ENCODE measurements around the gene TOMM40. TPM values are rescaled to one million over a fixed set of nuclear protein-coding genes. Genes with fewer than 3 reads are reported as not detected.
"Not testable (repeated sequence)": the region's sequence is repeated elsewhere in the genome, so short reads cannot be mapped to it uniquely, and the experiment has no call there.

The TOMM40 gene
- 96.6 and 106 TPM in 2 replicates for total RNA-seq (2014; rRNA removed; shearing (Covaris generic))
- polyA plus RNA-seq (2015; cell fraction: cytosol; rRNA removed), result 157 and 170 TPM in 2 replicates
- 60.5 and 83.2 TPM in 2 replicates for polyA plus RNA-seq (2015; cell fraction: nucleus; rRNA removed)

DNA sequence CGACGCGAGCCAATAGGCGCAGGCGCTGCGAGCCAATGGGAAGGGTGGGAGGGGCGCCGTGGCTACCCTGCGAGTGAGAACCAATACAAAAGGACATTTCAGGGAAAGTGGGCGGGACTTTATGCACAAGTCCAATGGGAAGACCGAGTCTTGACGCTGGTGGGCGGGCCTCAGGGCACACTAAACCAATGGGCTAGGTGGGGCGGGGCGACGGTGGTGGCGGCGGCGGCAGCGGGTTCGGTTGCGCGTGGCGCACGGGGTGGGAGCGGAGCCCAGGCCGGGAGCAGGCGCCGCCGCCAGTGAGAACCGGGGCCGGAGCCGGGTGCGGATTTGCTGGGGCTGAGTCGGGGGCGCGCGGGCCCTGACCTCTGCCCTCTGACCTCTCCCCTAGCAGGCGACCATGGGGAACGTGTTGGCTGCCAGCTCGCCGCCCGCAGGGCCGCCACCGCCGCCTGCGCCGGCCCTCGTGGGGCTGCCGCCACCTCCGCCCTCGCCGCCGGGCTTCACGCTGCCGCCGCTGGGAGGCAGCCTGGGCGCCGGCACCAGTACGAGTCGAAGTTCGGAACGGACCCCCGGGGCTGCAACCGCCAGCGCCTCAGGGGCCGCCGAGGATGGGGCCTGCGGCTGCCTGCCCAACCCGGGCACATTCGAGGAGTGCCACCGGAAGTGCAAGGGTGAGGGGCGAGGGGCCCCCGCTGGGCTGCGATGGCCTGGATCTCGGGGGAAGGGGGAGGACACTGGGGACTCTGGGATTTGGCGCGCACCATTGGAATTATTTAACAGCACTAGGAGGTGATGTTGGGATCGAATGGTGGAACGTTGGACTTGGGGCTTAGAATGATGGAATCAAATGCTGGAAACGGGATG, at the start of gene TOMM40:
Gene TOMM40, plus strand, starts transcription at position 239 of the 867 bp plus-strand sequence. Its CDS starts 162 bp downstream, at position 401.
- in situ Hi-C loops (cut with HindIII; ENCODE audit: low pct_unique_long_range_greater_than_20kb, low sequenced_read_pairs), result no loop called here
- DNase-seq (ENCODE audit: low read depth, low spot score), result peak; percentile 99

DNA sequence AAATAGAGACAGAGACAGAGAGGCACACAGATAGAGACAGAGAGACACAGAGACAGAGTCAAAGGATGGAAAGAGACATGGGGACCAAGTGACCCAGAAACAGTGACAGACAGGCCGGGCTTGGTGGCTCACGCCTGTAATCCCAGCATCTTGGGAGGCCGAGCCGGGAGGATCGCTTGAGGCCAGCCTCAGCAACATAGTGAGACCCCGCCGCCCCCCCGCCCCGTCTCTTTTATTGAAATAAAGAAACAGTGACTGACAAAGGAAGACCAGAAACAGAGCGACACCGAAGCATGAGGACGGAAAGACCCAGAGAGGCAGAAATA, 45.8 kb upstream of the TOMM40 start:
- DNase-seq (ENCODE audit: low read depth, low spot score), result no peak
- in situ Hi-C loops (cut with HindIII; ENCODE audit: low pct_unique_long_range_greater_than_20kb, low sequenced_read_pairs), result no loop called here

DNA sequence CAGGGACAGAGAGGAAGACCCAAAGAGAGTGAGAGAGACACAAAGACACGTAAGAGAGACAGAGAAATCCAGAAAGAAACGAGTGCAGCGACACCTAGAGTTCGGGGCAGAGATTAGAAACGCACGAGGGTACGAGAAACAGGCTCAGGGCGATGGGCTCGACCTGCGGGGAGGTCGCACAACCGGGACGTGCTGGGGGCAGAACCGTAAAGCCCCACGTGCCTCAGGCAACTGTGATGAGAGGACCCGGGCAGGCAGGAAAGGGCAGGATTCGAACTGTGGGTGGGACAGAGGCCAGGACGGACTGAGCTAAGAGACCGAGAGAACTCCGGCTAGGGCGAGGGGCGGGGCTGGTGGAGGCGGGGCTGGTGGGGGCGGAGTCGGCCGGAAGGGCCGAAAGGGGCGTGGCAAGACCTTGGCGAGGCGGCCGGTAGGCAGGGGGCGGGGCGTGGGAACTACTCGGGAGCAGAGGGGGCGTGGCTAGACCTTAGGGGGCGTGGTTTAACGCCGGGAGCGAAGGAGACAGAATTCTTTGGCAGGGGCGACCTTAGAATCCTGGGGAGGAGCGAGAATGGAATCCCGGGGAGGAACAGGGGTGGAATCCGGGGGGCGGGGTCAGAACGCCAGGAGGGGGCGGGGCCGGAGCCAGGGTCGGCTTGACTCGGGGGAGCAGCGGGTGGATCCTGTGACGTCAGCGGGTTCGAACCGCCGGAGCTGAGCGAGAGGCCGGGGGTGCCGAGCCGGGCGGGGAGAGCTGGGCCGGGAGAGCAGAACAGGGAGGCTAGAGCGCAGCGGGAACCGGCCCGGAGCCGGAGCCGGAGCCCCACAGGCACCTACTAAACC, 45.2 kb upstream of the TOMM40 start, which contains the start of gene NECTIN2:
Gene NECTIN2, plus strand, starts transcription at position 686 of the 843 bp plus-strand sequence. CDS start 229 bp downstream, outside the sequence.
- DNase-seq (ENCODE audit: low read depth, low spot score), result peak; percentile 97
- in situ Hi-C loops (cut with HindIII; ENCODE audit: low pct_unique_long_range_greater_than_20kb, low sequenced_read_pairs), result no loop called here

- DNase-seq (ENCODE audit: low read depth, low spot score), result no peak
- in situ Hi-C loops (cut with HindIII; ENCODE audit: low pct_unique_long_range_greater_than_20kb, low sequenced_read_pairs), result no loop called here
Measured at GRCh38 chr19:44846455-44847143, 44.5 kb upstream of the TOMM40 start.

DNA sequence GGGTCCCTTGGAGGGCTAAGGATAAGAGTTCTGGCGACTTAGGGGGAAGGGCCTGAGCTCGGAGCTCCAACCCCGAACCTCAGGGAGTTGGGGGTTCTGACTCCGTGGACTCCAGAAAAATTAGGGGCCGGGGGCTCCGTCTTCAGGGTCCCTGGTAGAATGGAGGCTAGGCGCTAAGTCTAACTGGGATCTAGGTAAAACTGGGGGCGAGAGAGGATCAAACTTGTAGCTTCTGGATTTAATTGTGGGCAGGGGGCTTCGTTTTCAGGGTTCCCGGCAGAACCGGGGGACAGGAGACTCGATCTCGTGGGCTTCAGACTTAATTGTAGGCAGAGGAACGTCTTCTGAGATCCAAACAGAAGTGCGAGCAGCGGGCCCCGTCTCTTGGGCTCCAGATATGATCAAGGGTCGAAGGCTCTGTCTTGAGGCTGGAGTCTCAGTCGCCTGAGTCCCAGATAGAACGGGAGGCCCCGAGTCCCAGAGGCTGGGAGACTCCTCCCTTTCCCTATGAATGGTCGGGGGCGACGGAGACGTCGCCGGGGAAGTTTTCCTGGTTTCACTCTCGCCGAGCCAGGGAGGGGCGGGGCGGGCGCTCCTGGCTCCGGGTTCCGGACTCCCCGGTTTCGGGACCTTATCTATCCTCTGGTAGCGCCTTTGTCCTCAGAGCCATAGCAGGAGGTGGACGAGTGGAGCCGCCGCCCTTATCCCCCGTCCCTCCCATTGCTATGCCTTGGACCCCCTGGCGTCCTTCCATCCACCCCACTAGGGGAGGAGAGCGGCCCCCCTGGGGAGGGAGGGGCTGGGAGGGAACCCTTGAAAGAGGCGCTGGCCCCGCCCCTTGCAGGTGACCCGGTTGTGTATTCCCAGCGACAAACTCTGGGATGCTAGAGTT, 43.7 kb upstream of the TOMM40 start:
- in situ Hi-C loops (cut with HindIII; ENCODE audit: low pct_unique_long_range_greater_than_20kb, low sequenced_read_pairs), result no loop called here
- DNase-seq (ENCODE audit: low read depth, low spot score), result no peak

- in situ Hi-C loops (cut with HindIII; ENCODE audit: low pct_unique_long_range_greater_than_20kb, low sequenced_read_pairs), result no loop called here
- no peak for DNase-seq (ENCODE audit: low read depth, low spot score)
Measured at GRCh38 chr19:44848036-44848811, 42.8 kb upstream of the TOMM40 start.

- DNase-seq (ENCODE audit: low read depth, low spot score), result no peak
- in situ Hi-C loops (cut with HindIII; ENCODE audit: low pct_unique_long_range_greater_than_20kb, low sequenced_read_pairs), result no loop called here
Measured at GRCh38 chr19:44848812-44849447, 42.1 kb upstream of the TOMM40 start.

- DNase-seq (ENCODE audit: low read depth, low spot score), result no peak
- in situ Hi-C loops (cut with HindIII; ENCODE audit: low pct_unique_long_range_greater_than_20kb, low sequenced_read_pairs), result no loop called here
Measured at GRCh38 chr19:44850641-44851109, 40.4 kb upstream of the TOMM40 start.

- DNase-seq (ENCODE audit: low read depth, low spot score), result no peak
- in situ Hi-C loops (cut with HindIII; ENCODE audit: low pct_unique_long_range_greater_than_20kb, low sequenced_read_pairs), result no loop called here
Measured at GRCh38 chr19:44851427-44851826, 39.6 kb upstream of the TOMM40 start.

GRCh38 chr19:44855606-44856005, 35.4 kb upstream of the TOMM40 start:
- in situ Hi-C loops (cut with HindIII; ENCODE audit: low pct_unique_long_range_greater_than_20kb, low sequenced_read_pairs), result no loop called here
- DNase-seq (ENCODE audit: low read depth, low spot score), result no peak

- in situ Hi-C loops (cut with HindIII; ENCODE audit: low pct_unique_long_range_greater_than_20kb, low sequenced_read_pairs), result no loop called here
- DNase-seq (ENCODE audit: low read depth, low spot score), result no peak
Measured at GRCh38 chr19:44856421-44857083, 34.5 kb upstream of the TOMM40 start.

- in situ Hi-C loops (cut with HindIII; ENCODE audit: low pct_unique_long_range_greater_than_20kb, low sequenced_read_pairs), result no loop called here
- DNase-seq (ENCODE audit: low read depth, low spot score), result no peak
Measured at GRCh38 chr19:44857837-44858236, 33.2 kb upstream of the TOMM40 start.

DNA sequence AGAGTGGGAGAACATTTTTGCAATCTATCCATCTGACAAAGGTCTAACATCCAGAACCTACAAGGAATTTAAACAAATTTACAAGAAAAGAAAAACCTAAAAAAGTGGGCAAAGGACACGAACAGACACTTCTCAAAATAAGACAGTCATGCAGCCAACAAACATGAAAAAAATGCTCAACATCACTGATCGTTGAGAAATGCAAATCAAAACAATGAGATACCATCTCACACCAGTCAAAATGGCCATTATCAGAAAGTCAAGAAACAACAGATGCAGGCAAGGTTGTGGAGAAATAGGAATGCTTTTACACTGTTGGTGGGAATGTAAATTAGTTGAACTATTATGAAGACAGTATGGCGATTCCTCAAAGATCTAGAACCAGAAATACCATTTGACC, 29.5 kb upstream of the TOMM40 start:
- DNase-seq (ENCODE audit: low read depth, low spot score); in situ Hi-C loops (cut with HindIII; ENCODE audit: low pct_unique_long_range_greater_than_20kb, low sequenced_read_pairs): not testable (repeated sequence)

GRCh38 chr19:44863990-44864389, 27.1 kb upstream of the TOMM40 start:
- in situ Hi-C loops (cut with HindIII; ENCODE audit: low pct_unique_long_range_greater_than_20kb, low sequenced_read_pairs), result no loop called here
- DNase-seq (ENCODE audit: low read depth, low spot score), result no peak

GRCh38 chr19:44865196-44865767, 25.8 kb upstream of the TOMM40 start:
- in situ Hi-C loops (cut with HindIII; ENCODE audit: low pct_unique_long_range_greater_than_20kb, low sequenced_read_pairs), result no loop called here
- no peak for DNase-seq (ENCODE audit: low read depth, low spot score)

Measured in SK-MEL-5 (cell line).